GM12872 (cell line): ENCODE measurements around the gene DLG5.

ENCODE experiments used
- TF ChIP-seq, protein P1 (sequence below): IDR thresholded peaks from 3 replicates; pipeline ENCODE4 v1.5.1; 2011; ENCODE audit warnings: low read depth, mild to moderate bottlenecking, low read length, moderate library complexity; ENCODE audit not compliant: insufficient read depth

DLG5 gene

DNA sequence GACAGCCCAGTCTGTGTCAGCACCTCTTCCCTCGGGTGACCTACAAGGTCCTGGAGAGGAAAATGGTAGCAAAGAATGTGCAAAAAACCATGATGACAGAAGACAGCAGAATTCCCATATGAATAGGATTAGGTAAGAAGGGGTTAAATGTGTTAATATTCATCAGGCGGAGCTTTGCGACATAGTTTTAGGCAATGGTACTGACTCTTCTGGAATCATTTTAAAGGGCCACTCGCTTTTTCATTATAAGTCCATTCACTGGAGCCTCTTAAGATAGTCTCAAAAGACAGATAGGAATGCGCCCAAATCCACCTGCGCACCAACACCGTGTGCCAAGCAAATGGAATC is 38.2 kb downstream of the DLG5 start:
- TF ChIP-seq, protein P1, sequence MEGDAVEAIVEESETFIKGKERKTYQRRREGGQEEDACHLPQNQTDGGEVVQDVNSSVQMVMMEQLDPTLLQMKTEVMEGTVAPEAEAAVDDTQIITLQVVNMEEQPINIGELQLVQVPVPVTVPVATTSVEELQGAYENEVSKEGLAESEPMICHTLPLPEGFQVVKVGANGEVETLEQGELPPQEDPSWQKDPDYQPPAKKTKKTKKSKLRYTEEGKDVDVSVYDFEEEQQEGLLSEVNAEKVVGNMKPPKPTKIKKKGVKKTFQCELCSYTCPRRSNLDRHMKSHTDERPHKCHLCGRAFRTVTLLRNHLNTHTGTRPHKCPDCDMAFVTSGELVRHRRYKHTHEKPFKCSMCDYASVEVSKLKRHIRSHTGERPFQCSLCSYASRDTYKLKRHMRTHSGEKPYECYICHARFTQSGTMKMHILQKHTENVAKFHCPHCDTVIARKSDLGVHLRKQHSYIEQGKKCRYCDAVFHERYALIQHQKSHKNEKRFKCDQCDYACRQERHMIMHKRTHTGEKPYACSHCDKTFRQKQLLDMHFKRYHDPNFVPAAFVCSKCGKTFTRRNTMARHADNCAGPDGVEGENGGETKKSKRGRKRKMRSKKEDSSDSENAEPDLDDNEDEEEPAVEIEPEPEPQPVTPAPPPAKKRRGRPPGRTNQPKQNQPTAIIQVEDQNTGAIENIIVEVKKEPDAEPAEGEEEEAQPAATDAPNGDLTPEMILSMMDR, result no peak

DNA sequence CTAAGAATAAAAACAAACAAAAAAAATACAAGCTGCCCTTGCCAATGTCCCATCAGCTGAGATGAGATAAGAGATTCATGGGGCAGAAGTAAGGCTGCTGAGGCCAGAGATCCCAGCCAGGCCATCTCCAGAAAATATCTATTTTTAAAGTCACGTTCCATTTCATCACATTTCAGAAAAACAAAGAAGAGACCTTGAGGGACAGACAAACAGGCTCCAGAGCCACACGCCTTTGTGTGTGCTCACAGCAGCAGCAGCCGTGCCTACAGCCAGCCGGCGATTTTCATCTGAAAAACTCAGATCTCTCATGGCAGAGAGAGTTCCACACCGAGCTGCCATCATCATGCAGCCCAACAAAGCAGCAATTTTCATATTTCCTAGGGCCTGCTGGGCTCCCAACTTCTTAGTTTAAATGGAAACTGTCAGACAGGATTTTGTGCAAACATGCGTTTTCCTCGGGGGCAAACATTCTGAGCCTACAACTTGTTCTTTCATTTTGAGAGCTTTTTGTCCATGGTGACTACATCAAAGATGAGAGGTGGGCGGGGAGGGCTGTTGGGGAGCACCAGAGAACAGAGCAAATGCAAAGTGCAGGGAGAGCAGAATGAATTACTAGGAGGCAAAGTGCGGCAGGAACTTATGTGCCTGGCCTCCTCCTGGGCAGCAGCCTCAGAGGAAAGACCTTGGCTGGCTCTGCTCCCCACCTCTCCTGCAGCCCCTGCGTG is 38.8 kb downstream of the DLG5 start:
- TF ChIP-seq, protein P1, result no peak

DNA sequence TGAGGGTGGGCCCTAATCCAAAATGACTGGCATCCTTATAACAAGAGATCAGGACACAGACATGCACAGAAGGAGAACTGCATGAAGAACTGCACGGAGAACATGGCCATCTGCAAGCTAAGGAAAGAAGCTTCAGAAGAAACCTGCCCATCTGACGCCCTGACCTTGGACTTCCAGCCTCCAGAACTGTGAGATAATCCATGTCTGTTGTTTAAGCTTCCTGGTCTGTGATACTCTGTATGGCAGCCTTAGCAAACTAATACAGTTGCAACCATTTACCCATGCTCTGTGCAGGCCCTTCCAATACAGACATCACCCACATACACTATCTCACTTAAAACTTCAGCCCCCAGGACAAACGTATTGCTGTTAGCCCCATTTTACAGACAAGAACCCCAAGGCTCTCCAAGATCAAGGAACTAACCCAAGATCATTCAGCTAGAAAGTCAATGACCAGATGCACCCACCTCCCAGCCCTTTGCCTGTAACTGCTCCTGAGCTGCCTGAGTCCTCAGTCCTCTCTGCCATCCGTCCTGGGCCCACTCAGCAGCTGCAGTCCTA is 39.7 kb downstream of the DLG5 start:
- TF ChIP-seq, protein P1, result no peak

DNA sequence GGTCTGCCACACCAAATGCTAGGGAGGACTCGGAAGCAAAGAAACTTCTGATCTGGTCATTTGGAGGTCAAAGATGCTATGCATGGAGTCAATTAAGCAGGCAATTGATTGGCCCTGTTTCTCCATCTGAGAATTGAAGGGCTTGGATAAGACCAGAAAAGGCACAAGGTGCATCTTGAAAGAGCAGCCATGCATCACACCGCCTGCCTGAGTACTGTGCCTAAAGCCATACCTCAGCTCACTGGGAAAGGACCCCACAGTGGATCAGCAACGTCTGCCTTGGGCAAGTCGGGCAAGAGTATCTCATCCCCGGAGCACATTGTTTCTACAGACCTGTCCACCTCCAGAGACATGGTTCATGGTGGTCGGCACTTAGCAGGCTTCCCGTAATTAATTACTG is 42.4 kb downstream of the DLG5 start:
- TF ChIP-seq, protein P1, result no peak

DNA sequence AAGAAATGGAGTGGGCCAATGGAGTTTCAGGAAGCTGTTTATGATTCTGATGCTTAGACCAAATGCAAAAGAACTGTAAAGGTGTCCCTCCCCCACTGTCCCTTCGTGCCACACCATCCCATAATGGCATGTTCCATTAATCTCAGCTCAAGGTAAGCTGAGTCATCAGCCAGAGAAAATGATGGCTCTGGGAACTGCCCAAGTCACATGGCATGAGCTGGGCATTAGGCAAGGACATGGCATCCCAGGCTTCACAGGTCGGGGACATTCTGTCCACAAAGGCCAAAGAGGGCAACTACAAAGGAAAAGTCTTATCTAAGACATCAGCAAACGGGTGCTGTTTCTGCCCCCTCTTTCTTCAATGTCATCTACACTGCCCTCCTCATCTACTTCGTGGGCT is 44.9 kb downstream of the DLG5 start:
- TF ChIP-seq, protein P1, result no peak

DNA sequence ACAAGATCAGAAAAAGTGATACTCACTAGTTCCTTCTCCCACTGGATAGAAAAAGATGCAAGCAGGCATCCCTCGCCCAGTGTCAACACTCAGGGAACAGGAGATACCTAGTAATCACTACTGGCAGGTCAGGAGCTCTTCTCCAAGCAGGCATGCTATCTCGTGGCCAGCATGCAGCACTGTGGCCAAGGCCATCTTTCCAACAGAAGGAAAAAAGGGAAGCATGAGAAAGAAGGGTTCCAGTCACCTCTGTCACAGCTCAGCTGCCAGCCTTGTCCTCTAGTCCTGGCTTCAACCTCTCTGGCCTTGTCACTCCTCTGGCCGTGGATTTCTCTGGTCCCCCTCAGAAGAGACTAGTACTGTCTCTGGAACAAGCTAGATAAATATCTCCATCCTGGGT is 45.3 kb downstream of the DLG5 start:
- TF ChIP-seq, protein P1, result no peak

DNA sequence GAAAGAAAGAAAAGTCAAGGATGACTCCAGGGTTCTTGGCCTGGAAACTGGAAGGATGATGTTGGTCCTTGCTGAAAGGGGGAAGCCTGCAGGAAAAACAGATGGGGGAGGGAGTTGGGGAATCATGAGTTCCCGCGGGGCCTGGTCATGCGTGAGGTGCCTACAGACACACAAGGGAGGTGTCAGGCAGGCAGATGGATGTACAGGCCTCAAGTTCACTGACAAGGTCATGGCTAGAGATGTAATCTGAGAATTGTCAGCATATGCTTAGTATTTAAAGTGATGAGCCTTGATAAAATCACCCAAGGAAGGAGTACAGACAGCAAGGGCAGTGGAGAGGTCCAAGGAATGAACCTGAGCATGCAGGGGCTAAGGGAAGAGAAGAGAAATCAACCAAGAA is 46.8 kb downstream of the DLG5 start:
- TF ChIP-seq, protein P1, result no peak

DNA sequence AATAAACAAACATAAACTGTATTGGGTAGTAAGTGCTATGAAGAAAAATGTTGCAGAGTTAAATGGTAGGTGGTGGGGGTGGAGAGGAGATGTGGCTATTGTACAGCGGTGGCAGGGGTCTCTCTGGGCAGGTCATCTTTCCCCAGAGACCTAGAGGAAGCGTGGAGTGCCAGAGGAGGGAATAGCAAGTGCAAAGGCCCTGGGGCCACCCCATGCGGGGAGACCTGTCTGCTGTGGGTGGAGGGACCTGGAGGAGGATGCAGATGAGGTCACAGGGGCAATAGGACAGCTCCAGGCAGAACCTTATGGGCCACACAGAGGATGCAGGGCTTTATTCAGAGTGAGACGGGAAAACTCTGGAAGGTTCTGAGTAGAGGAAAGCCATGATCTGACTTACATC is 47.5 kb downstream of the DLG5 start:
- TF ChIP-seq, protein P1, result no peak
